ENCODE measurements around the gene MARCHF10. TPM values are rescaled to one million over a fixed set of nuclear protein-coding genes. Genes with fewer than 3 reads are reported as not detected.

The MARCHF10 gene
- total RNA-seq, 2 experiments from 2014 or later, result not detected

DNA sequence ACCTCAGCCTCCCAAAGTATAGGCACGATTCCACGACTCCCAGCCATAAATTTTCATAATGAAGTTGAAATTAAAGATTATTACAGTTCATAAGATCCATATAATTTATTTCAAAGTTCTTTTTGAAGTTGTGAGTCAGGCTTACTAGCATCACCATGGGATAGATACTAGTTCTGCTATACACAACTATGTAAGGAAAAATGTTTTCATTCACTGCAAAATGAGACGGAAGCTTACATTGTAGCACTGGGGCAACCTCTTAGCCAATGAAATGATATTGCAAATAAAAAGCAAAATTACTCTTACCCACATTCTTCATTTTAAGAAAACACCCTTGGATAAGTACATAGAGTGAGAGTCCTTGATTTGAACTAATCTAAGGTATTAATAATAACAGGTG is 18.8 kb upstream of the MARCHF10 start:
- no peaks in the 10 kb centered on the region for H3K27me3 Mint-ChIP-seq
- intact Hi-C loops (cut with DNase I, micrococcal nuclease), result no loop called here
- H3K27ac ChIP-seq (ENCODE audit: low read depth in 1 of 2, low read length in 2 of 2), result no peak overlapping the region
- H3K4me1 ChIP-seq (ENCODE audit: insufficient read depth, low read length), result no peaks in the 10 kb centered on the region
- no peak overlapping the region for H3K4me3 Mint-ChIP-seq
- no peaks in the 10 kb centered on the region for H3K36me3 ChIP-seq (ENCODE audit: insufficient read depth, low read length)
- ChIA-PET CTCF (no interaction called here), POLR2A (no interaction called here)
- H3K9me3 Mint-ChIP-seq, result no peaks in the 10 kb centered on the region
- ATAC-seq (ENCODE audit: poor library complexity) (no peak), DNase-seq (no peak)
- no peaks in the 10 kb centered on the region for H3K9me3 ChIP-seq (ENCODE audit: control insufficient read depth in 1 of 2, insufficient read depth in 1 of 2, low read length in 2 of 2)
- no peaks in the 10 kb centered on the region for H3K36me3 Mint-ChIP-seq (ENCODE audit: low read depth)
- no peaks in the 10 kb centered on the region for H3K4me1 Mint-ChIP-seq (ENCODE audit: low read depth)
- H3K4me3 ChIP-seq (ENCODE audit: low read length), result no peak overlapping the region
- TF ChIP-seq, protein P1, sequence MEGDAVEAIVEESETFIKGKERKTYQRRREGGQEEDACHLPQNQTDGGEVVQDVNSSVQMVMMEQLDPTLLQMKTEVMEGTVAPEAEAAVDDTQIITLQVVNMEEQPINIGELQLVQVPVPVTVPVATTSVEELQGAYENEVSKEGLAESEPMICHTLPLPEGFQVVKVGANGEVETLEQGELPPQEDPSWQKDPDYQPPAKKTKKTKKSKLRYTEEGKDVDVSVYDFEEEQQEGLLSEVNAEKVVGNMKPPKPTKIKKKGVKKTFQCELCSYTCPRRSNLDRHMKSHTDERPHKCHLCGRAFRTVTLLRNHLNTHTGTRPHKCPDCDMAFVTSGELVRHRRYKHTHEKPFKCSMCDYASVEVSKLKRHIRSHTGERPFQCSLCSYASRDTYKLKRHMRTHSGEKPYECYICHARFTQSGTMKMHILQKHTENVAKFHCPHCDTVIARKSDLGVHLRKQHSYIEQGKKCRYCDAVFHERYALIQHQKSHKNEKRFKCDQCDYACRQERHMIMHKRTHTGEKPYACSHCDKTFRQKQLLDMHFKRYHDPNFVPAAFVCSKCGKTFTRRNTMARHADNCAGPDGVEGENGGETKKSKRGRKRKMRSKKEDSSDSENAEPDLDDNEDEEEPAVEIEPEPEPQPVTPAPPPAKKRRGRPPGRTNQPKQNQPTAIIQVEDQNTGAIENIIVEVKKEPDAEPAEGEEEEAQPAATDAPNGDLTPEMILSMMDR (IDR thresholded peaks at IDR 0.05), result no peak
- no peak overlapping the region for H3K27ac Mint-ChIP-seq
- no peaks in the 10 kb centered on the region for H3K27me3 ChIP-seq (ENCODE audit: control insufficient read depth in 1 of 2, insufficient read depth in 2 of 2, low read length in 2 of 2)

DNA sequence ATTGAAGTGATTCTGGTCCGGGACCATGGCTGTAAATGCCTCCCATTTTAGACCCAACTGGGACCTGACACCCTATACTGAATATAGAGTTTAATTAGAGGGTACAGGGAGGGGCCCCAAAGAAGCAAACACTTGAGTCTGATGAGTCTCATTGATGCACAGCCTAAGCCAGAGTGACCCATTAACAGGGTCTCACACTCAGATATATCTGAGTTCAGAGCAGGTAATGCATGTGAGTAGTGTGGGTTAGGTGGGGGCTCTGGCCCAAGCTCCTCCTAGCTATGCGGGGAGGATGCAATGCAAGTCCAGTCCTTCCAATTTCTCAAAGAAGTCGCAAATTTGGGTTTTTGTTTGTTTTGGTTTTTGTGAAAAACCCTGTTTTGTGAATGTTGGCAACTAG is 17.1 kb upstream of the MARCHF10 start:
- no peak overlapping the region for H3K27ac ChIP-seq (ENCODE audit: low read depth in 1 of 2, low read length in 2 of 2)
- no peaks in the 10 kb centered on the region for H3K27me3 ChIP-seq (ENCODE audit: control insufficient read depth in 1 of 2, insufficient read depth in 2 of 2, low read length in 2 of 2)
- intact Hi-C loops (cut with DNase I, micrococcal nuclease), result no loop called here
- H3K27ac Mint-ChIP-seq, result no peak overlapping the region
- CTCF ChIA-PET, result no interaction called here
- TF ChIP-seq, protein P1 (IDR thresholded peaks at IDR 0.05), result no peak
- ATAC-seq (ENCODE audit: poor library complexity) (no peak), DNase-seq (no peak)
- no peaks in the 10 kb centered on the region for H3K9me3 ChIP-seq (ENCODE audit: control insufficient read depth in 1 of 2, insufficient read depth in 1 of 2, low read length in 2 of 2)
- no peak overlapping the region for H3K4me3 Mint-ChIP-seq
- H3K9me3 Mint-ChIP-seq, result no peaks in the 10 kb centered on the region
- H3K36me3 Mint-ChIP-seq (ENCODE audit: low read depth), result no peaks in the 10 kb centered on the region
- H3K4me1 ChIP-seq (ENCODE audit: insufficient read depth, low read length), result no peaks in the 10 kb centered on the region
- no peaks in the 10 kb centered on the region for H3K4me1 Mint-ChIP-seq (ENCODE audit: low read depth)
- no peaks in the 10 kb centered on the region for H3K36me3 ChIP-seq (ENCODE audit: insufficient read depth, low read length)
- no peak overlapping the region for H3K4me3 ChIP-seq (ENCODE audit: low read length)
- POLR2A ChIA-PET, result no interaction called here
- H3K27me3 Mint-ChIP-seq, result no peaks in the 10 kb centered on the region

DNA sequence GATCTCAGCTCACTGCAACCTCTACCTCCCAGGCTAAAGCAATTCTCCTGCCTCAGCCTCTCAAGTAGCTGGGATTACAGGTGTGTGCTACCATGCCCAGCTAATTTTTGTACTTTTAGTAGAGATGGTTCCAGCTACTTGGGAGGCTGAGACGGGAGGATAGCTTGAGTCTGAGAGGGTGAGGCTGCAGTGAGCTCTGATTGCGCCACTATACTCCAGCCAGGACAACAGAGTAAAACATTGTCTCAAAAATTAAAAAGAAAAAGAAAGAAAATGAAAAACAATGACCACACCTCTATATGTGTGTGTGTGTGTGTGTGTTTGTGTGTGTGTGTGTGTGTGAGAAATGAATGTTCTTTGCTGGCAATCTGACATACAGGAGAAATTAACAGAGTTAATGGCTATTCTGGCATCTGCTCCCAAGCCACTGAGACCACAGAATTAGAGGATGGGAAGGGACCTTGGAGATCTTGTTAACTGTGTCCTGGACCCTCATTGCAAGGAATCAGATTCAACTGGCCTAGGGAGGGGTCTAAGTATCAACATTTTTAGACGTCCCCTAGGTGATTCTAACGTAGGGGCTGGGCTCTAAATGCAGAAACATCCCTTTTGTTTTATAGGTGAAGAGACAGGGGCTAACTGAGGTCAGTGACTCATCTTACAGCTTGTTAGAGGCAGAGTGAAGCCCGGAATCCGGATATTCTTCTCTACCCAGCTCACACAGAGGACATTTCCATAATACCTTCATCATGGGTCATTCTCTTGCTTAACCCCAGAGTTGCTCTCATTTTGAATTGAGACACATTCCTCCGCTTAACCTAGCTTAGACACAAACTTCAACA is 16.4 kb upstream of the MARCHF10 start:
- H3K27me3 ChIP-seq (ENCODE audit: control insufficient read depth in 1 of 2, insufficient read depth in 2 of 2, low read length in 2 of 2), result no peaks in the 10 kb centered on the region
- no peaks in the 10 kb centered on the region for H3K4me1 ChIP-seq (ENCODE audit: insufficient read depth, low read length)
- TF ChIP-seq, protein P1 (IDR thresholded peaks at IDR 0.05), result no peak
- intact Hi-C loops (cut with DNase I, micrococcal nuclease), result no loop called here
- no peaks in the 10 kb centered on the region for H3K9me3 ChIP-seq (ENCODE audit: control insufficient read depth in 1 of 2, insufficient read depth in 1 of 2, low read length in 2 of 2)
- H3K4me3 ChIP-seq (ENCODE audit: low read length), result no peak overlapping the region
- Mint-ChIP-seq H3K4me1 (ENCODE audit: low read depth) (peaks cover 4% of the 10 kb centered on the region), H3K9me3 (no peaks in the 10 kb centered on the region), H3K36me3 (ENCODE audit: low read depth) (no peaks in the 10 kb centered on the region), H3K4me3 (no peak overlapping the region), H3K27me3 (peaks cover 3% of the 10 kb centered on the region), H3K27ac (no peak overlapping the region)
- no peak overlapping the region for H3K27ac ChIP-seq (ENCODE audit: low read depth in 1 of 2, low read length in 2 of 2)
- H3K36me3 ChIP-seq (ENCODE audit: insufficient read depth, low read length), result no peaks in the 10 kb centered on the region
- POLR2A ChIA-PET, result interaction anchor here (0.7 kb wide), 1 partner anchor 43 kb away, joined by 3 read pairs; no protein-coding TSS in a partner anchor
- CTCF ChIA-PET, result no interaction called here
- ATAC-seq (ENCODE audit: poor library complexity), result no peak
- no peak for DNase-seq
